8988T (cell line): ENCODE results near the gene DNAJB6.
"Not testable (repeated sequence)": the region's sequence is repeated elsewhere in the genome, so short reads cannot be mapped to it uniquely, and the experiment has no call there.

Experiments used
- DNase-seq: peaks from one replicate; pipeline ENCODE4 v3.0.0; 2011

The DNAJB6 gene

DNA sequence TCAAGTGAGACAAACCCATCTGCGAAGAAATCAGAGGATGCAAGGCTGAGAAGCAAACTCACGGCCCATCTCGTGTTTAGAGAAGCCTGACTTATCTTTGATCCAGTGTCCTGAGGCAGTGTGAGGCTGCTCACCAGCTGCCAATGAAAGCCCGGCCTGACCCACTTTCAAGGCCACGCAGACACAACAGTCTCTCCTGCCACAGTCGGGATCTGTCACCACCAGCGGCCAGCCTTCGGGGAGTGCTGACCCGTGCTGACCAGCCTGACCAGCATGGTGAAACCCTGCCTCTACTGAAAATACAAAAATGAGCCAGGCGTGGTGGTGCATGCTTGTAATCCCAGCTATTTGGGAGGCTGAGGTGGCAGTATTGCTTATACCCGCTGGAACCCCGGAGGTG, 7.4 kb upstream of the DNAJB6 start:
- DNase-seq, result no peak

- DNase-seq, result not testable (repeated sequence)
Measured at GRCh38 chr7:157330567-157330966, 6.2 kb upstream of the DNAJB6 start.

- DNase-seq, result not testable (repeated sequence)
Measured at GRCh38 chr7:157331049-157331448, 5.8 kb upstream of the DNAJB6 start.

- DNase-seq, result no peak
Measured at GRCh38 chr7:157335236-157335635, 1.6 kb upstream of the DNAJB6 start.

- no peak for DNase-seq
Measured at GRCh38 chr7:157335991-157336382, 817 bp upstream of the DNAJB6 start.

- no peak for DNase-seq
Measured at GRCh38 chr7:157337316-157338149, 729 bp downstream of the DNAJB6 start.

DNA sequence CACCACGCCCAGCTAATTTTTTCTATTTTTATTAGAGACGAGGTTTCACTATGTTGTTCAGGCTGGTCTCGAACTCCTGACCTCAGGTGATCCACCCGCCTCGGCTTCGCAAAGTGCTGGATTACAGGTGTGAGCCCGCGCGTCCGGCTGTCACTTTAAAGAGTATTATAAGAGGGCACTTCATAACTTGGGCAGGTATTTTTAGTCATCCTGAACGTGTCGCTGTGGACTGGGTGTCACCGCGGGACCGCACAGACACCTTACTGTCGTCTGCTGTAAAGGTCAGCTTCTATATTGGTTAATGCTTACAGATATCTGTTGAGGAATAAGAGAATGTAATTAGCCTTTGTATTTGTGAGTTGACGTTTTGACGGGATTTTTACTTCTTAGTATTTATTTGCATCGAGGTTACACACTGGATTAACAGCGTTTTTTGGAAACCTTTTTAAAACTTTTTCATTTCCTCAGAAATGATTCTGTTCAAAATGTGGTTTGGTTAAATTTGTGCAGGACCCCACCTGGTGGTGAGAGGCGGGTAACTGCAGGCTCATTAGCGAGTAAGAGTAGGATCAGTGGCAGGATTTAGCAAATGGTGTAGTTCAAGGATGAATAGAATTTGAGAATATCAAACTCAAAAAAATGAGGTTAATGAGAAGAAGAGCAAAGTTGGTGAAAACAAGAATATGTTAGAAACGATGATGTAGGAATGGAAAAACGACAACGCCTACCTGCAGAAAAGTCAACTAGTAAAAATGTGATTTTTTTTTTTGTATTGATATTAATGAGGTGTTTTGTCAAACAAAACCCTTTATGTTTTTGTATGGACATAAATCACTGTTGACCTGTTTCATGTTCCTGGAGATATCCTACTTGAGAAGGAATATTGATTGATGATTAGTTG, 3.2 kb downstream of the DNAJB6 start:
- DNase-seq, result no peak

- no peak for DNase-seq
Measured at GRCh38 chr7:157347217-157347904, 10.6 kb downstream of the DNAJB6 start.

DNA sequence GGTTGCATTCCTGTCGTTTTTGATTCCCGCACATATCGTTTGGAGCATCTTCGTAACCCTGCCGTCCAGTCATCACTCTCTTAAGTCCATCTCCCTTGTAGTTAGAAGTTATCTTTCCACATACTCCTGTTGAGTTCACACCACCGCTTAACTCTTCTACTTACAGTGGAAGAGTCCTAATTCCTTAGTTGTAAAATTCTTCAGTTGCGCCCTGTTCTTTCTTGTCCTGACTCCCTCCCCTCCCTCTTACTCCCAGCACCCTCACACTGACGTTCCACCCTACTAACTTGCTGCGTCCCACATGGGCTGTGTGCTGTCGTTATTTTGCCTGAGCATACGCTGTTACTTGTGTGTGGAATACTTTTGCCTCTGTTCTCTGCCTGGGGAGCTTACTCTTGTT, 11.7 kb downstream of the DNAJB6 start:
- no peak for DNase-seq

- DNase-seq, result no peak
Measured at GRCh38 chr7:157352516-157352915, 15.7 kb downstream of the DNAJB6 start.

GRCh38 chr7:157355784-157356511, 19.1 kb downstream of the DNAJB6 start:
- no peak for DNase-seq

DNA sequence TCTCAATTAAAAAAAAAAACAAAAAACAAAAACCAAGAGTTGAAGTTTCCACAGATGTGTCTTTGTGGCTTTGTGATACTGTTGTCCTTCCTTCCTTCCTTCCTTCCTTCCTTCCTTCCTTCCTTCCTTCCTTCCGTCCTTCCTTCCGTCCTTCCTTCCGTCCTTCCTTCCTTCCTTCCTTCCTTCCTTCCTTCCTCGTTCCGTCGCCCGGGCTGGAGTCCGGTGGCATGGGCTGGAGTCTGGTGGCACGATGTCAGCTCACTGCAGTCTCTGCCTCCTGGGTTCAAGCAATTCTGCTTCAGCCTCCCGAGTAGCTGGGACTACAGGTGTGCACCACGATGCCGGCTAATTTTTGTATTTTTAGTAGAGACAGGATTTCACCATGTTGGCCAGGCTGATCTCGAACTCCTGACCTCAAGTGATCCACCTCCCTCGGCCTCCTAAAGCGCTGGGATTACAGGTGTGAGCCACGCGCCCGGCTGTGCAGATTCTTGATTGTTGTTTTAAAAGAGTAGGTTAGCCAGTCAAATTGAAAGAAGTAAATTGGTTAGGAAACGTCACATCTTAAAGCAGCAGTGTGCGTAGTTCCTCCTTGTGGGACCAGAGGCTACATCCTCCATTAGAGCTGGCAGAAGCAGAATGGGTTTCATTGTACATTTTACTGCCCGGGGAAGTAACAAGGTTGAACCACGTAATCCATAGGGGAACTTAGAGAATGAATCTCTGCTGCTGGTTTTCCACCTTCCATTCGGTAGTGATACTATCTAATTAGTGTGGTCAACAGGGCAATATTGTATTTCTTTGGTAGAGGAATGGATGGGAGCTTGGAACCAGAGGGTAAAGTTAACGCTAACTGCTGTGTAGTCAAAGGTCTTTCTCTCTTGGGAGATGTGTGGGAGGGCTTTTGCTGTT, 20.6 kb downstream of the DNAJB6 start:
- DNase-seq, result no peak

- no peak for DNase-seq
Measured at GRCh38 chr7:157358041-157358752, 21.4 kb downstream of the DNAJB6 start.

DNA sequence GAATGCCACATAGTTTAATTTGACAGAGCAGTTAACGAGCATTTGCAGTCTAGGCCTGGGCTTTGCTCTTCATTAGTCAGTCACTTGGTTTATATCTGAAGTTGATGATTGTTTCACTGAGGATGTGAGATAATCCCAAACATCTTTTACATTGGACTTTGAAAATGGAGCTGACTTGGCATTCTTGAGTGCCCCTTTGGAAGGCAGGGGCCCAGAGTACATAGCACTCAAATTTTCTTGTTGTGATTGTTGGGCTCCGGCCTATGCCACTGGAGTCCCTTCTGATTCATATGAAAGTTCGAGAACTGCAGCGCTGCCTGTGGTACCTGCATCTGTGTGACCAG, 21.9 kb downstream of the DNAJB6 start:
- DNase-seq, result no peak

DNA sequence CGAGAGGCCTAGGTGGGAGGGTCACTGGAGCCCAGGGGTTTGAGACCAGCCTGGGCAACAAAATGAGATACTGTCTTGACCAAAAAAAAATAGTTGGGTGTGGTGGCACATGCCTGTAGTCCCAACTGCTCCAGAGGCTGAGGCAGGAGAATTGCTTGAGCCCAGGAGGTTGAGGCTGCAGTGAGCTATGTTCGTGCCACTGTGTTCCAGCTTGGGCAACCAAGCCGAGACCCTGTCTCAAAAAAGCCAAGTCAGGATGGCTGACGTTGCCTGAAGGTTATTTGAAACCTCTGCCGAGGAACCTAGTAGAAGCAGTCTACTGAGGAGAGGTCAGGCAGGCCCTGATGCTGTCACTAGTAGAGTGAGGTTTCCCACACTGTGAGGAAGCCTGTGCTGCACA, 22.8 kb downstream of the DNAJB6 start:
- DNase-seq, result no peak

DNA sequence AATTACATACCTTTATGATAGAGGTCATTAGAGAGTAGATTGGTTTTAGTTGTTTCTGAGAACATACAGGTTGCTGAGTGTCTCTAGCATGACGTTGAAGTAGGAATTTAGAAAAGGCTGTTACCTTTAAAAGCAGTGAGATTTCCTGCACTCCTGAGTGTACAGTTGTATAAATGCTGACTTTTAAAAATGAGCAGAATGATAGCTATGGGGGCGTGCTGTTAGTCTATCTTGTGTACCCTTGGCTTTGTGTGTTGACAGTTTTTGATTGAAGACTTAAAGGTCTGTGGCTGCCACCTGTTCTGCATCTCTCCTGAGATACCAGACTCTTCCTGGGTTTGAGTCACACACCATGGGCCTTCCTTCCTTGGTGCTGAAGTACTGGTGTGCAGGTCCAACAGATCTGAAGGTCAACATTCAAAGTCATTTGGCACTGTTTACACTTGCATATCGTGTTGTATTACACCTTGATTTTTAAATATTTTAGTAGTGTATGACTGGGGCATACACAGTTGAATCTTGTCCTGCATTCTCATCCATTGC, 23.8 kb downstream of the DNAJB6 start:
- DNase-seq, result no peak

GRCh38 chr7:157361537-157361936, 24.7 kb downstream of the DNAJB6 start:
- DNase-seq, result no peak

DNA sequence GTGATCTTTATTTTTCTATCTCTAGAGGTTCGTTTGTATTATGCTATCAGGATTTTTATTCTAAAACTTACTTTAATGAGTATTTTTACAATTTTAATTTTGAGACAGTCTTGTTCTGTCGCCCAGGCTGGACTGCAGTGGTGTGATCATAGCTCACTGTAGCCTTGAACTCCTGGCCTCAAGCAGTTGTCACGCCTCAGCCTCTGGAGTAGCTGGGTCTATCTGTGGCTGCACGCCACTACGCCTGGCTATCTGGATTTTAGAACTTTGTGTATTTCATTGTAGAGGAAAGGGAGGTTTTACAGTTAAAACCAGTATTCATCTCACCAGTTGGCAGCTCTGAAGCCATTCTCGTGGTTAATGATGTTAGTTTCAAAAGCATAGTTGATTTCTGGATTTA, 25.9 kb downstream of the DNAJB6 start:
- no peak for DNase-seq

DNA sequence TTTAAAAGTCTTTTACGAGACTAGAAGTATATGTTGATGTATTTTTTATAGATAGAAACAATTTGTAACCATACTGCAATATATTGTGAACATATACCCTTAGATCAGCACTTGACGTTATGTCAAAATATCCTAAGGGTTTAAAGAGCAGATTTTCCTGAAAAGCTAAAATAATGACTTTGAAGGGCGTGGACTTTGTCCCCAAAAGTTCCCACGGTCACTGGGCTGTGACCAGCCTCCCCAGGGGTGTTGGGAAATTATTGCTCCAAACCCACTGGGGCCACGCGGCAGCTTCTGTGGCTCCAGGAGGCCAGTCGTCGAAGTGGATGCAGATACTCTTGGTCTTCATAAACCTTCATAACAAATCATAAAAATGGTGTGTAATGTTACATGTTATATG, 29.9 kb downstream of the DNAJB6 start:
- no peak for DNase-seq

GRCh38 chr7:157368955-157369354, 32.2 kb downstream of the DNAJB6 start:
- DNase-seq, result no peak

DNA sequence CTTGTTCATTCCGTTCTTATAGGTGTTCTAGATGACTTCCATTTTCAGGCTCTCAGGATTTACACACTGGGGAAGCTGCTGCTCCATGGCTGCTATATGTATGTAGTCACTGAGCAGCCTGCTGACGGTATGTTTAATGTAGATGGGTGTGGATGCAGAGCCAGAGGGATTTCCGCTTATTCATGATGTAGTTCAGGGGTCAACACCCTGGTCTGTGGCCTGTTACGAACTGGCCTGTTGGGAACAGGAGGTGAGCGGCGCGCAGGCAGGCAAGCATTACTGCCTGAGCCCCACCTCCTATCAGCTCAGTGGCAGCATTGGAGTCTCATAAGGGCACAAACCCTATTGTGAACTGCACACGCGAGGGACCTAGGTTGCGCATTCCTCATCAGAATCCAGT, 33.9 kb downstream of the DNAJB6 start:
- no peak for DNase-seq
